Midbrain (tissue), 1 donor: ENCODE data around the gene GRAPL.
"Not testable (repeated sequence)": the region's sequence is repeated elsewhere in the genome, so short reads cannot be mapped to it uniquely, and the experiment has no call there.

Experiments used
- DNase-seq: peaks from one replicate; lab custom pipeline; 2025; lab: John Stamatoyannopoulos, UW

Gene GRAPL

GRCh38 chr17:19136605-19137004 is 9.2 kb downstream of the GRAPL start:
- DNase-seq, result not testable (repeated sequence)

GRCh38 chr17:19137959-19138358 is 10.6 kb downstream of the GRAPL start:
- not testable (repeated sequence) for DNase-seq

GRCh38 chr17:19141366-19142155 is 14.2 kb downstream of the GRAPL start:
- not testable (repeated sequence) for DNase-seq

- DNase-seq, result not testable (repeated sequence)
These were observed 15.0 kb downstream of the GRAPL start for GRCh38 chr17:19142419-19142818.

- not testable (repeated sequence) for DNase-seq
These were observed 15.8 kb downstream of the GRAPL start for GRCh38 chr17:19143097-19143777.

- not testable (repeated sequence) for DNase-seq
These were observed 17.0 kb downstream of the GRAPL start for GRCh38 chr17:19144373-19144772.

- not testable (repeated sequence) for DNase-seq
These were observed 18.1 kb downstream of the GRAPL start for GRCh38 chr17:19145471-19145870.

- not testable (repeated sequence) for DNase-seq
These were observed 23.6 kb downstream of the GRAPL start for GRCh38 chr17:19150678-19151615.

GRCh38 chr17:19157628-19158027 is 30.2 kb downstream of the GRAPL start:
- DNase-seq, result not testable (repeated sequence)

GRCh38 chr17:19158478-19158877 is 31.1 kb downstream of the GRAPL start:
- DNase-seq, result not testable (repeated sequence)

GRCh38 chr17:19158938-19159337 is 31.5 kb downstream of the GRAPL start:
- DNase-seq, result not testable (repeated sequence)

- not testable (repeated sequence) for DNase-seq
These were observed 34.1 kb downstream of the GRAPL start for GRCh38 chr17:19161308-19162107.

GRCh38 chr17:19162384-19163216 is 35.2 kb downstream of the GRAPL start:
- DNase-seq, result not testable (repeated sequence)

- not testable (repeated sequence) for DNase-seq
These were observed 47.0 kb downstream of the GRAPL start for GRCh38 chr17:19174422-19174821.

GRCh38 chr17:19175410-19175809 is 48.0 kb downstream of the GRAPL start:
- not testable (repeated sequence) for DNase-seq

GRCh38 chr17:19181040-19181875 is 53.9 kb downstream of the GRAPL start:
- DNase-seq, result not testable (repeated sequence)

GRCh38 chr17:19187883-19188869 is 60.8 kb downstream of the GRAPL start:
- DNase-seq, result not testable (repeated sequence)
